Measurements from ENCODE around the gene ILKAP. TPM values are rescaled to one million over a fixed set of nuclear protein-coding genes. Genes with fewer than 3 reads are reported as not detected.

Gene ILKAP
- polyA plus RNA-seq, 1 of the 3 experiments (the other 2 are of a cell fraction): 49.2 TPM

- no peaks in the 10 kb centered on the region for H3F3A ChIP-seq (replicated peaks; ENCODE audit: insufficient read depth)
- no peak overlapping the region for H3K9ac ChIP-seq
- H3K4me3 ChIP-seq (ENCODE audit: low read depth in 2 of 2, low read length in 1 of 2): no peak overlapping the region
- no peak overlapping the region for H3K4me2 ChIP-seq
- TF ChIP-seq NFIC (IDR thresholded peaks at IDR 0.05; ENCODE audit: borderline replicate concordance) (no peak), RXRA (IDR thresholded peaks at IDR 0.05; ENCODE audit: borderline replicate concordance, low read depth) (no peak), SIN3A (IDR thresholded peaks at IDR 0.05; ENCODE audit: borderline replicate concordance, low read depth, low read length) (no peak), MEF2A (IDR thresholded peaks at IDR 0.05; ENCODE audit: borderline replicate concordance, low read depth) (no peak), POLR2AphosphoS5 (IDR thresholded peaks at IDR 0.05; ENCODE audit: low read depth, low read length) (no peak), FOXM1 (IDR thresholded peaks at IDR 0.05; ENCODE audit: low read depth) (no peak), RCOR1 (IDR thresholded peaks at IDR 0.05; ENCODE audit: low read length) (no peak), TCF12 (IDR thresholded peaks at IDR 0.05) (no peak), YY1 (IDR thresholded peaks at IDR 0.05; ENCODE audit: low read depth) (no peak), MXI1 (IDR thresholded peaks at IDR 0.05; ENCODE audit: low read depth, low read length) (no peak), GABPA (IDR thresholded peaks at IDR 0.05; ENCODE audit: low read depth) (no peak), SMC3 (IDR thresholded peaks at IDR 0.05; ENCODE audit: low read depth, low read length) (no peak), USF2 (IDR thresholded peaks at IDR 0.05; ENCODE audit: borderline replicate concordance, low read depth, low read length) (no peak)
- TF ChIP-seq, protein P1, sequence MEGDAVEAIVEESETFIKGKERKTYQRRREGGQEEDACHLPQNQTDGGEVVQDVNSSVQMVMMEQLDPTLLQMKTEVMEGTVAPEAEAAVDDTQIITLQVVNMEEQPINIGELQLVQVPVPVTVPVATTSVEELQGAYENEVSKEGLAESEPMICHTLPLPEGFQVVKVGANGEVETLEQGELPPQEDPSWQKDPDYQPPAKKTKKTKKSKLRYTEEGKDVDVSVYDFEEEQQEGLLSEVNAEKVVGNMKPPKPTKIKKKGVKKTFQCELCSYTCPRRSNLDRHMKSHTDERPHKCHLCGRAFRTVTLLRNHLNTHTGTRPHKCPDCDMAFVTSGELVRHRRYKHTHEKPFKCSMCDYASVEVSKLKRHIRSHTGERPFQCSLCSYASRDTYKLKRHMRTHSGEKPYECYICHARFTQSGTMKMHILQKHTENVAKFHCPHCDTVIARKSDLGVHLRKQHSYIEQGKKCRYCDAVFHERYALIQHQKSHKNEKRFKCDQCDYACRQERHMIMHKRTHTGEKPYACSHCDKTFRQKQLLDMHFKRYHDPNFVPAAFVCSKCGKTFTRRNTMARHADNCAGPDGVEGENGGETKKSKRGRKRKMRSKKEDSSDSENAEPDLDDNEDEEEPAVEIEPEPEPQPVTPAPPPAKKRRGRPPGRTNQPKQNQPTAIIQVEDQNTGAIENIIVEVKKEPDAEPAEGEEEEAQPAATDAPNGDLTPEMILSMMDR (IDR thresholded peaks at IDR 0.05): no peak
- TF ChIP-seq, protein P2, sequence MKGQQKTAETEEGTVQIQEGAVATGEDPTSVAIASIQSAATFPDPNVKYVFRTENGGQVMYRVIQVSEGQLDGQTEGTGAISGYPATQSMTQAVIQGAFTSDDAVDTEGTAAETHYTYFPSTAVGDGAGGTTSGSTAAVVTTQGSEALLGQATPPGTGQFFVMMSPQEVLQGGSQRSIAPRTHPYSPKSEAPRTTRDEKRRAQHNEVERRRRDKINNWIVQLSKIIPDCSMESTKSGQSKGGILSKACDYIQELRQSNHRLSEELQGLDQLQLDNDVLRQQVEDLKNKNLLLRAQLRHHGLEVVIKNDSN (IDR thresholded peaks at IDR 0.05; ENCODE audit: borderline replicate concordance, low read depth): no peak
- TF ChIP-seq, protein P3, sequence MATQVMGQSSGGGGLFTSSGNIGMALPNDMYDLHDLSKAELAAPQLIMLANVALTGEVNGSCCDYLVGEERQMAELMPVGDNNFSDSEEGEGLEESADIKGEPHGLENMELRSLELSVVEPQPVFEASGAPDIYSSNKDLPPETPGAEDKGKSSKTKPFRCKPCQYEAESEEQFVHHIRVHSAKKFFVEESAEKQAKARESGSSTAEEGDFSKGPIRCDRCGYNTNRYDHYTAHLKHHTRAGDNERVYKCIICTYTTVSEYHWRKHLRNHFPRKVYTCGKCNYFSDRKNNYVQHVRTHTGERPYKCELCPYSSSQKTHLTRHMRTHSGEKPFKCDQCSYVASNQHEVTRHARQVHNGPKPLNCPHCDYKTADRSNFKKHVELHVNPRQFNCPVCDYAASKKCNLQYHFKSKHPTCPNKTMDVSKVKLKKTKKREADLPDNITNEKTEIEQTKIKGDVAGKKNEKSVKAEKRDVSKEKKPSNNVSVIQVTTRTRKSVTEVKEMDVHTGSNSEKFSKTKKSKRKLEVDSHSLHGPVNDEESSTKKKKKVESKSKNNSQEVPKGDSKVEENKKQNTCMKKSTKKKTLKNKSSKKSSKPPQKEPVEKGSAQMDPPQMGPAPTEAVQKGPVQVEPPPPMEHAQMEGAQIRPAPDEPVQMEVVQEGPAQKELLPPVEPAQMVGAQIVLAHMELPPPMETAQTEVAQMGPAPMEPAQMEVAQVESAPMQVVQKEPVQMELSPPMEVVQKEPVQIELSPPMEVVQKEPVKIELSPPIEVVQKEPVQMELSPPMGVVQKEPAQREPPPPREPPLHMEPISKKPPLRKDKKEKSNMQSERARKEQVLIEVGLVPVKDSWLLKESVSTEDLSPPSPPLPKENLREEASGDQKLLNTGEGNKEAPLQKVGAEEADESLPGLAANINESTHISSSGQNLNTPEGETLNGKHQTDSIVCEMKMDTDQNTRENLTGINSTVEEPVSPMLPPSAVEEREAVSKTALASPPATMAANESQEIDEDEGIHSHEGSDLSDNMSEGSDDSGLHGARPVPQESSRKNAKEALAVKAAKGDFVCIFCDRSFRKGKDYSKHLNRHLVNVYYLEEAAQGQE (IDR thresholded peaks at IDR 0.05; ENCODE audit: low read depth, low read length): no peak
- TF ChIP-seq, protein P4, sequence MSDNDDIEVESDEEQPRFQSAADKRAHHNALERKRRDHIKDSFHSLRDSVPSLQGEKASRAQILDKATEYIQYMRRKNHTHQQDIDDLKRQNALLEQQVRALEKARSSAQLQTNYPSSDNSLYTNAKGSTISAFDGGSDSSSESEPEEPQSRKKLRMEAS (IDR thresholded peaks at IDR 0.05; ENCODE audit: low read depth): no peak
- no peaks in the 10 kb centered on the region for H3K9me2 ChIP-seq
- POLR2A ChIA-PET: no interaction called here
- H3K79me2 ChIP-seq (ENCODE audit: insufficient read depth): no peaks in the 10 kb centered on the region
- no peaks in the 10 kb centered on the region for H3K36me3 ChIP-seq (replicated peaks in 1 of 2; ENCODE audit: control insufficient read depth in 1 of 2, insufficient read depth in 2 of 2, low read length in 1 of 2)
- no peaks in the 10 kb centered on the region for H3K4me1 ChIP-seq (ENCODE audit: control insufficient read depth in 1 of 2, insufficient read depth in 2 of 2, low read depth in 1 of 2, low read length in 1 of 2)
- H3K27ac ChIP-seq (ENCODE audit: low read depth in 2 of 2, low read length in 1 of 2): no peak overlapping the region
- no peak overlapping the region for H2AFZ ChIP-seq (ENCODE audit: low read depth)
- H3K27me3 ChIP-seq (ENCODE audit: insufficient read depth): no peaks in the 10 kb centered on the region
- WGBS (ENCODE audit: low lambda C conversion rate): 89% methylated on average over 16 of the region's 20 CpGs
- H3K9me3 ChIP-seq: no peaks in the 10 kb centered on the region
- CTCF ChIA-PET: interaction anchor here (1.3 kb wide), 1 partner anchor 267 kb away, joined by 3 read pairs; no protein-coding TSS in a partner anchor
- no peak for DNase-seq
- H4K20me1 ChIP-seq (ENCODE audit: insufficient read depth): no peaks in the 10 kb centered on the region
Observed at GRCh38 chr2:238125127-238125885, 78.2 kb downstream of the ILKAP start.

All from SK-N-SH (cell line).